Measurements from ENCODE around the gene DNAH9.

The DNAH9 gene, protein sequence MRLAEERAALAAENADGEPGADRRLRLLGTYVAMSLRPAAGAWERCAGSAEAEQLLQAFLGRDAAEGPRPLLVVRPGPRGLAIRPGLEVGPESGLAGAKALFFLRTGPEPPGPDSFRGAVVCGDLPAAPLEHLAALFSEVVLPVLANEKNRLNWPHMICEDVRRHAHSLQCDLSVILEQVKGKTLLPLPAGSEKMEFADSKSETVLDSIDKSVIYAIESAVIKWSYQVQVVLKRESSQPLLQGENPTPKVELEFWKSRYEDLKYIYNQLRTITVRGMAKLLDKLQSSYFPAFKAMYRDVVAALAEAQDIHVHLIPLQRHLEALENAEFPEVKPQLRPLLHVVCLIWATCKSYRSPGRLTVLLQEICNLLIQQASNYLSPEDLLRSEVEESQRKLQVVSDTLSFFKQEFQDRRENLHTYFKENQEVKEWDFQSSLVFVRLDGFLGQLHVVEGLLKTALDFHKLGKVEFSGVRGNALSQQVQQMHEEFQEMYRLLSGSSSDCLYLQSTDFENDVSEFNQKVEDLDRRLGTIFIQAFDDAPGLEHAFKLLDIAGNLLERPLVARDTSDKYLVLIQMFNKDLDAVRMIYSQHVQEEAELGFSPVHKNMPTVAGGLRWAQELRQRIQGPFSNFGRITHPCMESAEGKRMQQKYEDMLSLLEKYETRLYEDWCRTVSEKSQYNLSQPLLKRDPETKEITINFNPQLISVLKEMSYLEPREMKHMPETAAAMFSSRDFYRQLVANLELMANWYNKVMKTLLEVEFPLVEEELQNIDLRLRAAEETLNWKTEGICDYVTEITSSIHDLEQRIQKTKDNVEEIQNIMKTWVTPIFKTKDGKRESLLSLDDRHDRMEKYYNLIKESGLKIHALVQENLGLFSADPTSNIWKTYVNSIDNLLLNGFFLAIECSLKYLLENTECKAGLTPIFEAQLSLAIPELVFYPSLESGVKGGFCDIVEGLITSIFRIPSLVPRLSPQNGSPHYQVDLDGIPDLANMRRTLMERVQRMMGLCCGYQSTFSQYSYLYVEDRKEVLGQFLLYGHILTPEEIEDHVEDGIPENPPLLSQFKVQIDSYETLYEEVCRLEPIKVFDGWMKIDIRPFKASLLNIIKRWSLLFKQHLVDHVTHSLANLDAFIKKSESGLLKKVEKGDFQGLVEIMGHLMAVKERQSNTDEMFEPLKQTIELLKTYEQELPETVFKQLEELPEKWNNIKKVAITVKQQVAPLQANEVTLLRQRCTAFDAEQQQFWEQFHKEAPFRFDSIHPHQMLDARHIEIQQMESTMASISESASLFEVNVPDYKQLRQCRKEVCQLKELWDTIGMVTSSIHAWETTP (N-terminal part only)

DNA sequence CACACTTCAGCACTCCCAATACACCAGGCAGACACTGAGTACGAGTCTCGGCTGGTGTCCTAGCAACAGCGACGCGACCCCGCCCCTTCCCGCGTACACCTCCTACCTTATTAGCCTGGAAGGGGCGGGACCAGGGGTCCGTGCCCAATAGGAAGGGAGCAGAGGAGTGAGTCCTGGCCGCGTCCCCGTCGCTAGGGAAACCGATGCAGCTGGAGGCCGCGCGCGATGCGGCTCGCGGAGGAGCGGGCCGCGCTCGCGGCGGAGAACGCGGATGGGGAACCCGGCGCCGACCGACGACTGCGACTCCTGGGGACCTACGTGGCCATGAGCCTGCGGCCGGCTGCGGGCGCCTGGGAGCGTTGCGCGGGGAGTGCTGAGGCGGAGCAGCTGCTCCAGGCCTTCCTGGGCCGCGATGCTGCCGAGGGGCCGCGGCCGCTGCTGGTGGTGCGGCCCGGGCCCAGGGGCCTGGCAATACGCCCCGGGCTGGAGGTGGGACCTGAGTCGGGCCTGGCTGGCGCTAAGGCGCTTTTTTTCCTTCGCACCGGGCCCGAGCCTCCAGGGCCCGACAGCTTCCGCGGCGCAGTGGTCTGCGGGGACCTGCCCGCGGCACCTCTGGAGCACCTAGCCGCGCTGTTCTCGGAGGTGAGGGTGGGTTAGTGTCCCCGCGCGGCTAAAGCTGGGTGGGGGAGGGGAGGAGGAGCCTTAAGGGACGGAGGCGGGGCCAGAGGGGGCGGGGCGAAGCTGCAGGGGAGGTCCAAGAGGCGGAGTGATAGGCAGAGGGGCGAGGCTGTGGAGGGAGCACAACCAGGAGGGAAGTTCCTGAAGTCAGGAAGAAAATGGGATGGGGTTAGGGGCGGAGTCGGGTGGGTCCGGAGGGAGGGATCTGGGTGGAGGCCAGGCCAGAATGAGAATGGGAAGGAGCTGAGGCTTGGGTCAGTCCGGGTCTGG lies at the start of gene DNAH9:
DNAH9 (plus strand) TSS at position 197 of the 948 bp plus-strand sequence; CDS start at position 226, 29 bp downstream.
- DNase-seq (ENCODE audit: low read depth) = no peak

DNA sequence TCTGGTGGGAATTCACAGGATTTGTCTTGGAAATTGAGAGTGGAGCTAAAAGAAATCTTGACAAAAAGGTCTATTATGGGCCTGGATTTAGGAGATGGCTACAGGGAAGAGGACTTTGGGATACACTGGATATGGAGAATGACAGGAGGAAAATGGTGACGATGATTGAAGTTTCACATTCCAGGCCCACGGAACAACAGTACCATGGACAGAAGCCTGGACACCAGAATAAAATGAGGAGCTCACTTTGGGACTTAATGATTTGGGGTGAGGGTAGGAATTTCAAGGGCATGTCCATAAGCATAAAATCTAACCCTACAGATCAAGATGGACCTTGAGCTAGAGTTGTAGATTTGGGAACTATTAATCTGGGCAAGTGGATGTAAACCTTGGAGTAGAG lies 47.8 kb upstream of the DNAH9 start:
- no peak for DNase-seq (ENCODE audit: low read depth)

DNA sequence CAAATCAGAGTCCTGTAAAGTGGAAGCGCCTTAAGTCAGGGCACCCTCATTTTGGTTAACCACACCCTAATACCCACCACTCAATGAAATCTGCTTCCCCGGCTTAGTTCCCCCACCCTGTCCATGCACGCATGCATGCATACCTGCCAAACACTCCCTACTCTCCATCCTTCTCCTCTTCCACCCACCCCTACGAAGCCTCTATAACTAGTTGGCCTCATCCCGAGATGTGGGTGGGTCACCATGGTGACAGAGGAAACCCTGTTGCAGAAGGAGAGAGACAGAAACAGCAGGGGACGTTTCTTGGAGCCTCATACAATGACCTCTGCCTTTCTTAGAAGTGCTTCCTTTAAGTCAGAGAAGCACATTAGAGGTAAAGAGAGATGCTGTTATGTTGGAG lies 46.8 kb upstream of the DNAH9 start:
- no peak for DNase-seq (ENCODE audit: low read depth)

DNA sequence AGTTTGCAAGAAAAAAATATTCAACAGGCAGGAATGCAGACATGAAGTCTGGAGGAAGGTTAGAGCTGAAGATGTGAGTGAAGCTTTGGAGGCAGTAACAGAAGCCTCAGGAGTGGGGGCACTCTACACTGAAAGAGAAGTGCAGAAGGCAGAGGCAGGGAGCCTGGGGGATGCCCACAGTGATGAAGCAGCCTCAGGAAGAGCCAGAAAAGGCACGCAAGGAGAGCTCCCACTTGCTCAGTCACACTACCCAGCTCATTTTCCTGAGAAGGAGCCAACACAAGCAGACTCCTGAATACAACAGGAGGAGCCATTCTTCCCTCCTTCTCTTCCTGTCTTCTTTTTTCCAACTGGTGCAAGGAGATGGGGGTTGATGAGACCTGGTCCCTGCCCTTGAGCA lies 45.1 kb upstream of the DNAH9 start:
- no peak for DNase-seq (ENCODE audit: low read depth)

DNA sequence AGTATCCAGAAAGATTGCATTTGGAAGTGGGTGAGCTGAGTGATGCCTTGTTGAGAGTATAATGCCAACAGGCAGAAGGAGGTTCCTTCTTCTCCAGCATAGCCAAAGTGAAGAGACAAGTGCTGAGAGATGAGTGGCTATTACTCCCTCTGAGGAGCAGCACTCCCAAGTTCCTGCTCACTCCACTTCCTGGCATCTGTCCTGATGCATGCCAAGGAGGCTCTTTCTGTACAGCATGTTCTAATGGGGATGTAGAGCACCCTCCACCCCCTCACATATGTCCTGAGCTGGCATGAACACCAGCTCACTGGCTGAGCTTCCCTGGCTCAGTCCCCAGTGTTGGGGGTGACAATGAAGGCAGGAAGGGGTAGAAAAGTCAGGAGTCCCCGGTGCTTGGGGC lies 44.2 kb upstream of the DNAH9 start:
- no peak for DNase-seq (ENCODE audit: low read depth)

DNA sequence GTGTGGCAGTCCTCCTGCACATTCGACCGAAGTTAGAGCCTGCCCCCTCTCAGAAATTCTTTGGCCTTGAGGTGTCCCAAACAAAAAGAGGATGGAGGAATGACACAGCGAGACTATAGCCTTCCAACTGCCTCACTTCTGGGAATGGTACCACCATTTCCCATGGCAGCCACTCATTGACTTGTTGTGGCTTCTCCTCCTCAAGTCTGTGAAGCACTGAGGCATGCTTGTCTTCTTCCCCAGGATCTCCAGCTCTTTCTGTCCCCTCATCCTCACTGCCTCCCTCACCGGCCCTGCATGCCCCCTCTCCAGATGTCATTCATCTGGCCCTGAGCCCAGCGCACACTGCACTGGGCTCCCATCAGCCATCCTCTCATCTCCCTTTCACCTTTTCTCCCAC lies 43.7 kb upstream of the DNAH9 start:
- DNase-seq (ENCODE audit: low read depth) = no peak

DNA sequence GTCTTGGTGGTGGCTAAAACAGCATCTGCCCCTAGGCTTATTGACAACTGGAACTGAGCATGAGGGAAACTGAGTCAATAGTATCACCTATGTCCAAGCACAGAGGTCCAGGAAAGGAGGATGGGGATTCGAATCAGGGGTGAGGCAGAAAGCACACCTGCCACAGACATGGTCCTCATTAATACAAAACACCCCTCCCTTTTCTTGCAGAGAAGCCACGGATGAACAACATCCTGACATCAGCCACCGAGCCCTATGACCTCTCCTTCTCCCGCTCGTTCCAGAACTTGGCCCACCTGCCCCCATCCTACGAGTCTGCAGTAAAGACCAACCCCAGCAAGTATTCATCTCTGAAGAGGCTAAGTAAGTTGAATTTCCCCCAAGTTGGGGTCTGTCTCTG lies 42.7 kb upstream of the DNAH9 start:
- no peak for DNase-seq (ENCODE audit: low read depth)

DNA sequence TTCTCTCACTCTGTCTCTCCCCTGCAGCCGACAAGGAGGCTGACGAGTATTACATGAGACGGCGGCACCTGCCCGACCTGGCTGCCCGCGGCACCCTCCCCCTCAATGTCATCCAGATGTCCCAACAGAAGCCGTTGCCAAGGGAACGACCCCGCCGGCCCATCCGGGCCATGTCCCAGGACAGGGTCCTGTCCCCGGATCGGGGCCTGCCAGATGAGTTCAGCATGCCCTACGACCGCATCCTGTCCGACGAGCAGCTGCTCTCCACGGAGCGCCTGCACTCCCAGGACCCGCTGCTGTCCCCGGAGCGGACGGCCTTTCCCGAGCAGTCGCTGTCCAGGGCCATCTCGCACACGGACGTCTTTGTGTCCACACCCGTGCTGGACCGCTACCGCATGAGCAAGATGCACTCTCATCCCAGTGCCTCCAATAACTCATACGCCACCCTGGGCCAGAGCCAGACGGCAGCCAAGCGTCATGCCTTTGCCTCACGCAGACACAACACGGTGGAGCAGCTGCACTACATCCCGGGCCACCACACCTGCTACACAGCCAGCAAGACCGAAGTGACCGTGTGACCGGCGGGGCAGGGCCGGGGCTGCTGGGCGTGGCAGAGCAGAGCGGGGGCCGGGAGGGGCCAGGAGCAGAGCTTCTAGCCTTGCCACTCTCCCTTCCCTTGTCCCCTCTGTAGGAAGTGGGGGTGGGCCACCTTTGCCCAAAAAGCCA lies 40.4 kb upstream of the DNAH9 start:
- DNase-seq (ENCODE audit: low read depth) = no peak

DNA sequence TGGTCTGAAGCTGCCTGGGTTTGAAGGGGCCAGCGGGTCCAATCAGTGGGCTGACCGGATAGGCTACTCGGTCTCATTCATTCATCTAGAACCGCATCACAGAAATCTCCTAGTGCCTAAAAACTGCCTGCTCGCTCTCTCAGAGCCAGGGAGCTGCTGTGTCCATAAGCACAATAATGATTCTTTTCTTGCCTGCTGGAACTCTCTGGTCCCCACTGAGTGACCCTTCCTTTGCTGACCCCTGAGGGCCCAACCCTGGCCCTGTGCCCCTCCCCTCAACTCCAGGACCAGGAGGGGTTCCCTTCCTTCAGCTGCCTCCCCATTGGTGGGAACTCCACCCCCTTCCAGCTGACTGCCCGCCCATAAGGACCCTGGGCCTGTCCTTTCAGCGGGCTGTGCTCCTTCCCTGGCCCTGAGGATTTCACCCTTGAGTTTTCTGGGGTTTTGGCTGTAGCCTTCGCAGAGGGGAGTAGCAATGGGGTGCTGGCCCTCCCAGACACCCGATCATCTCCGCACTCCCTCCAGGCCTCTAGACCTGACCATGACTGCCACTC lies 39.5 kb upstream of the DNAH9 start:
- DNase-seq (ENCODE audit: low read depth) = no peak

DNA sequence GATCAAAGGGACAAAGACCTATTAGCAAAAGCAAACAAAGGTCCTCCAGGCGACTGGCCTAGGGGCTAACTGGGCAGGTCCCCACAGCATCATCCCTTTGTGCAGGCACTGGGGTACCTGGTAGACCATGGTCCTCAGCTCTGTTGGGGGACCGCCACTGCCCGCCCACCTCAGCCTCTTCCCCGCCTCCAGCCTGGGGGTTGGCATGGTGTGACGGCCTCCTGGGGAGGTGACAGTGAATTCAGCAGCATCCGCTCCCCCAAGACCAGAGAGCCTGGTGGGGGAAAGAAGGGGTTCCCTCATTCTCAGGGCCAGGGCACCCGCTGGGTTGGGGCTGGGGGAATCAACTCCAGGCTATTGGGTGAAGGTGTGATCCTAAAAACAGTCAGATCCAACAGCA lies 38.7 kb upstream of the DNAH9 start:
- DNase-seq (ENCODE audit: low read depth) = no peak

DNA sequence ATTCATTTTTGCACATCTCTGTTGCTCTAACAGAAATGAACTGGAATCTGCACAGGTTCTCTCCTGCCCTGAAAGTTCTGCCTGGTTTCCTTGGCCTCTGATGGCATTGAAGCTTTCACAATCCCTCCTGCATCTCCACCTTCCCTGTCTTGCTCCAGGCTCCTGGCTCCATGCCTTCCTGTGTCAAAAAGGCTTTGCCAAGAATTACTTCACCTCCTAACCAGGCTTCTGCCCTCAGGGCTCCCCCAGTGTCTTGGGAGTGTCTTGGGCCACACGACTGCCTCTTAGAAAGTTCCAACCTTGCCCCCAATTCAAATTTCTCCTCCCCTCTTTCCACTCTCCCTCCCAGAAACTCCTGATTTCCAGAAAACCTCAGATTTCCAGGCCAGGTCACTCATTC lies 37.0 kb upstream of the DNAH9 start:
- no peak for DNase-seq (ENCODE audit: low read depth)

DNA sequence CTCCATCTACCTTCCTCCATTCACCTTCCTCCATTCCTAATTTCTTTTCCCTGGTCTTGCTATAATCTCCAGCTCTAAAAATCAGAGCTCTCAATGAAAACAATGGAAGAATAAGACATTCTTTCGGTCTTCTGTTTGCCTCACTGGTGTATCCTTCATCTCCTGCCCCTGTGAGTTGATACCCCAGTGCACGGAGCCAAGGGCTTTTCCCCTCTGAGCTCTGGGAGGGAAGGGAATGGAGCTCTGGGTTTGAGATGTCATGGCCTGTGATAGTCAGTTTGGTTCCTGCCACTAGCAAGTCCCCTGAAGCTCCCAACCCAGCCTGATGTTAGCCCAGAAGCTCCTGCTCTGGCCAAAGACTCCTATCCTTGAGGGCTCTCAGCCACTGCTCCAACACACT lies 36.6 kb upstream of the DNAH9 start:
- no peak for DNase-seq (ENCODE audit: low read depth)

DNA sequence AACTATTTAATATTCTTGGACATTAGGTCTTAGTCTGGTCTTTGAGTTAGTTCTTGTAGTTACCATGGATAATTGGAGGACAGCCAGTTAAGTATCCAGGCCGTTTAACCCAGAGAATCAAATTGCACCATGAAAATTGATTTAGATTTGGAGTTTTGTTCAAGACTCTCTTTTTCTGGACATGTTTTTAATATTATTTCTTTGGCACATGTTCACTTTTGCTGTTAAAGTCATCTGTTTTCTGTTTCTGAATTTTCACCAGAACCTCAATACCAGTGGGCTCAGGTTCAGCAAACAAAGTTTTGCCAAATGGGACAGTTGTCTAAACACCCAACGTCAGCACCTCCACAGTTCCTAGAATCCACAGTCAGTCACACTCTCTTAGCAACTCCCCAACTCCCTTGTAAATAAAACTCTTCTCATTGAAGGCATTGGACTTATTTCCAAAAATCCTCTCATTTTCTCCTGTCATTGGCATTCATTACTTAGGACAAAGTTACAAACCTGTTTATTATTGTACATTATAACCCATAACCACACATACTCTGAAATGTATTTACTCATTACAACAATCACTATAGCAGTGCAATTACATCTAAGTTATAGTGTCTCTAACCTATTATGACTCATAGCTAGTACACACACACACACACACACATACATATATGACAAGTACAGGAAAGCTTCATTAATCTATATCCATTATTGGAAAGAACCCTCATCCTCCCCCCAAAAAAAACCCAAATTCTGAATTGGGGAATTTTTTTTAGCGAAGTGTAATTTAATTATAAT lies 33.5 kb upstream of the DNAH9 start:
- no peak for DNase-seq (ENCODE audit: low read depth)

DNA sequence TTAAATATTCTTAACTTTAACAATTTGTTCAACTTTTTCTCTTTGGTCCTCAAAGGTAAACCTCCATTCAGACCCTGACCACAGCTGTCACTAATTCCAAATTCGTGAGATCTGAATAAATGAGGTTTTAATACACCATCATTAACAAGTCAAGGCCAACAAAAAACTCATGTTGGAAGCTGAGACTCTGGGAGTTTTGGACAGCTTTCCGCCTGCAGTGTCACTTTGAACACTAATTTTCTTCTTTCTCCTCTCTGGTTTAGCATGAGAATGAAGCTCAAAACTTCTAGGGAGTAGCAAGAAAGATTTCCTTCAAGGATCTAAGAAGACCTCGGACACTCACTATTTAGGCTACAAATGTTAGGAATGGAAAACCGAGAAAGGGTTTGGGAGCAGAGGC lies 32.7 kb upstream of the DNAH9 start:
- DNase-seq (ENCODE audit: low read depth) = no peak

DNA sequence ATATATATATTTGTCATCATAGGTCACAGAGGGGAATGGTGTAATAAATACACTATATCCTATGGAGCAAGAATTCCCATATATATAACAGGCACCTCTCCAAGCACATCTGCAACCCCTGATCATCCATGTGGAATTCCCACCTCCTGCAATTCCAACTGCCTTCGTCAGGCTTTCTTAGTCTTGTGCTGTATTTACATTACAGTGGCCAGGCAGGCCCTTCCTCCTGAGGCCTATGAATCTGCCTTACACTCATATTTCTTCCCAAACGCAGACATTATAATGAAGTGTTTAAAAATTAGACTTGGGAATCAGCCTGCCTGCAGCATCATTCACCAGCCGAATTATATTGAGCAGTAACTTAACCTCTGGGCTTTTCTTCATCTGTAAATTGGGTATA lies 19.3 kb upstream of the DNAH9 start:
- DNase-seq (ENCODE audit: low read depth) = no peak

DNA sequence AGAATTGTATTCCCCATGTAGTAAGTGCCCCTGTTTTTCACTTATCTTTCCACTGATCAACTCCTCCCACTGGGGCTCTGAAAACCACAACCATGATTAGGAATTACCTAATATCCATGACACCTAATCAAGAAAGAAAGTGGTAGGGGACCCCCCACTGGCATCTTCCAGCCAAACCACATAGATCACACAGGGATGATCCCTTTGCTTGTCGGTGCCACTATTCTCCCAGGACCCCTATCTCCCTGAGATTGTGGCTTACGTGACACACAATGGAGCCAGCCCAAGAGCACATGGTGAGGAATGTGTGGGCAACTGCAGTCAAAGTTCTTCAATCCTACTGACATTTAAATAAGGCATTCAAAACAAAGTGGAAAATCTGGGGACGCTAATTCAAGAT lies 17.6 kb upstream of the DNAH9 start:
- DNase-seq (ENCODE audit: low read depth) = no peak

DNA sequence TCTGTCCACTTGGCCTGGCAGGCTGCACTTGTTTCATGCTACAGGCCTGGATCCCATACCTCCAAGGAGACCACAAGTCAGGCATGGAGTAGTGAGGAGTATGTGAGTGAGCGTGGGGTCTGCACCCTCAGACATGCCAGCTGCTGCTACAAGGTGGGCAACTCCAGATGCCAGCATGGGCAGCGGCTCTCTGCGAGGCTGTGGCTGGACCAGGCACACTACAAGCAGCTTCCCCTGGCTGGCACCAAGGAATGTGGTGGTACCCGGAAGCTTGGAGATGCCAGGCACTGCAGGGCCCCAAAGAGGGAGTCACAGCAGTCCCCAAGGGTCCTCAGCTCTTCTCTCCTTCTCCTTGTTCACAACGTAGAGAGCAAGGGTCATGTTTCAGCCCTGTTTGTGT lies 16.1 kb upstream of the DNAH9 start:
- no peak for DNase-seq (ENCODE audit: low read depth)

DNA sequence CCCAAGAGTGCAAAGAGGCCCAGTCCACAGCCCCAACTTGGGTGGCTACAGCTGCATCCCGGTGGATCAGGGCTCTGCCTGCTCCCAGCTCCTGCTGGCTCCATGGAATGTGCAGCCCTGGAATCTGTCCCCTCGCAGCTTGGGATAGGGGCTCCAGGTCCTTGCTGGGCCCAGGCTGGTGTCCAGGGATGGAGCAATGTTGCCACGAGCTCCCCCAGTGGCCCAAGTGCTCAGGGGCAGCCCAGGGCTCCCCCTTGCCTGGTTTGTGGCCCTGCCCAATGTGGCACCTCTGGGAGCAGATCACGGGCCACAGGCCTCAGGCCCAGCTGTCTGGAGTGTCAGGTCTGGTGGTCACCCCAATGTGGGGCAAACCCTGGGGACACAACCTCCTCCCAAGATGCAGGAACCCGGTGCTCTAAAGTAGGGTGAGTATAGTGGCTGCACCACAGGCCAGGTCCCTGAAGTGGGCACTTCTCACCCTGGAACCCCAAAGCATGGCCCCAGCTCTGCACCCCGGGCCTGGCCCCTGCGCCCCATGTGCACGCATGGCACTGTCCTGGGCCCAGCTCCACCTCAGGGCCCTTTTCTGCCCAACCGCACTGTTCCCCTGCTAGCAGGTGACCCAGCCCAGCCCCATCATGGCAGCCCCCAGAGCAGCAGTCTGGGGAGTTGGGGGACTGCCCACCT lies 14.8 kb upstream of the DNAH9 start:
- no peak for DNase-seq (ENCODE audit: low read depth)

DNA sequence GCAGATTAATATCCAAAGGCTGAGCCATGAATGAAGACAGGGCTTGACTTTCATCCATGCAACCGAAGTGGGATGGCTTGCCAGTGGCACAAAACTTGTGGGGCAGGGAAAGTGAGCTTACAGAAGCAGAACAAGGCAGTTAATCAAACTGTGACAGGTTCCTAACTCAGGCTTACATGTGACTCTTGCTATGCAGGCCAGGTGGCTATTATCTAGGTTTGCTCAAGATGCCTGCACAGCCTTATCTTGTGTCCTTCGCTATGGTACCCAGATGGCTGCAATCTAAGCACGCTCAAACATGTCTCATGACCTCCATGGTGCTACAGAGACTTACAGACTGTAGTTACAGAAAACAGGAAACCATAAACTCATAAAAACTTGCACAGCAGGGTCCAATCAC lies 8.6 kb upstream of the DNAH9 start:
- no peak for DNase-seq (ENCODE audit: low read depth)

Data from HS-27A (cell line).